Epithelial cell of umbilical artery (primary cell): Measurements from ENCODE around the gene OGA. TPM values are rescaled to one million over a fixed set of nuclear protein-coding genes. Genes with fewer than 3 reads are reported as not detected.

Source experiments
- total RNA-seq: library from RNA; depleted of rRNA; stranded (reverse); fragments of >200 nt; gene quantifications from 2 replicates; pipeline ENCODE4 v1.2.3, GENCODE V29; 2014

The OGA gene
- 108 and 115 TPM in 2 replicates for total RNA-seq

DNA sequence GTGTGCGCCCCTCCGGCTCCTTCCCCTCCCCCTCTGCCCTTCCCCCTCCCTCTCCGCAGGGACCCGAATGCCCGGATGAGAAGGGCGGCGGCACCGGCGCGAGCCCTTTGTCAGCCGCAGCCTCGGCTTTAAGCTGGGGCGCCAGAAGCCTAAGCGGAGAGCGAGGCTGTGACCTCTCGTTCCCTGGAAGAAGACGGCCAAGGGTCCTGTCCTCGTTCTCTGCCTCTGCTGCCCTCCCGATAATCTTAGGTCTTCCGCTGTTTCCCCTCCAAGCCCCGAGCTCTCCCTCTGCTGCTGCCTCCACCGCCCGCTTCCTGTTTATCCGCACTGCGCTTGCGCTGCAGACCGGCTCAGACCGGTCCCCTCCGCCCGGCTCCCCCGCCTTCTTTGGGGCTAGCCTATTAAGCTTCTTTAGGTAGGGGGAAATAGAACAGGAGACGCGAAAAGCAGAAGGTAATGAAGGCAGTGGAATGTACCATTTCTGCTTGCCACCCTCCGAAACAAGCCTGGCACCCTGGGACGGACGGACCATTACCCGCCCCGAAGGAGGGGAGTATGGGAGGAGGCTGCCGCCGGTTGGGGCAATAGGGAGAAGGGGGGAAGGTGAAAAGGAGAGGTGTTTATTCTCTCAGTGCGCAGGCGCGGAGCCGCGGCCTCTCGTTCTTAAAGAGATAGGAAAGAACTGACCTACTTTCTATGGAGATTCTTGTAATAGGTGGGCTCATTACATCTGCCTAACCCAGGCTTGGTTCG lies at the start of gene OGA:
Gene OGA, minus strand, starts transcription at position 326 of the 753 bp plus-strand sequence. CDS start 422 bp downstream, outside the sequence.

DNA sequence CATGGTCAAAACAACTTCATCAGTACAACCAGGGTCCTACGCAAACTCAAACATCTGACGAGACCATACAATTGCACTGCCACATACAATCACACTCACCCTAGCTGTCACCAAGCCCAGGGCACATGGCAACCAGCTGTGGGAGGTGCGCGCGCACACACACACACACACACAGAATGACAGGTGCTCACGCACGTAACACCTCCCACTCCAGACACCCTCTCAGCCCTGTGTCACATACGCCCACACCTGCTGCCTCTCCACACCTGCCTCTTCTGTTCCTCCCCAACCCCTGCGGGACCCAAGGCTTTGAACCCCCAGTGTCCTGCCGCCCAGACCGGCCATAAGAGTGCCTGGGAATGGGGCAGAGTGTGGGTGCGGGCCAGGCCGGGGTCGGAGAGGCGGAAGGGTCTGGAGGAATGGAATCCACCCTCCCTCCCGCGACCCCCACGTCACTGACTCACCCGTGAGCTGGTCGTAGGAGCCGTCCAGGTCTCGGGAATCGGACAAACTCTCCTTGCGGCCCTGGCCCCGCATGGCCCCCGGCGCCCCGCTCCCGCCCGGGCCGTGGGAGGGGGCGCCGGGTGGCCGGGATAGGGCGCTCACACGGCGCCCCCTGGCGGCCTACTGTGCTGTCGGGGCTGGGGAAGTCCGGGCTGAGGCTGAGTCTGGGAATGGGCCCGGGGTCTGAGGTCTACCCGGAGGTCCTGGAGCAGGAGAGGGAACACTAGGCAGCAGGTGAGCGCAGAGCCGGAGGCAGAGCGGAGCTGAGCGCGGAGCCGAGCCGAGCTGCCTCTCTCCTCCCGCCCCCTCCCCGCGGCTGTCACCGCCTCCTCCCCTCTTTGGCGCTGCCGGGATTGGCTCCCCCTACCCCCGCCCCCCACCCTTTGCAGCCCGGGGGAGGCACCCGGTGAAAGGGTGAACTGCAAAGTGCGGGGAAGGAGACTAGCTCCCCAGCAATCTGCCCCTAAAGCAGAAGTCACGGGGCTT lies 25.1 kb upstream of the OGA start, which contains the start of gene KCNIP2:
Gene KCNIP2, minus strand, starts transcription at position 769 of the 990 bp plus-strand sequence. Its CDS starts 232 bp downstream, at position 537.

DNA sequence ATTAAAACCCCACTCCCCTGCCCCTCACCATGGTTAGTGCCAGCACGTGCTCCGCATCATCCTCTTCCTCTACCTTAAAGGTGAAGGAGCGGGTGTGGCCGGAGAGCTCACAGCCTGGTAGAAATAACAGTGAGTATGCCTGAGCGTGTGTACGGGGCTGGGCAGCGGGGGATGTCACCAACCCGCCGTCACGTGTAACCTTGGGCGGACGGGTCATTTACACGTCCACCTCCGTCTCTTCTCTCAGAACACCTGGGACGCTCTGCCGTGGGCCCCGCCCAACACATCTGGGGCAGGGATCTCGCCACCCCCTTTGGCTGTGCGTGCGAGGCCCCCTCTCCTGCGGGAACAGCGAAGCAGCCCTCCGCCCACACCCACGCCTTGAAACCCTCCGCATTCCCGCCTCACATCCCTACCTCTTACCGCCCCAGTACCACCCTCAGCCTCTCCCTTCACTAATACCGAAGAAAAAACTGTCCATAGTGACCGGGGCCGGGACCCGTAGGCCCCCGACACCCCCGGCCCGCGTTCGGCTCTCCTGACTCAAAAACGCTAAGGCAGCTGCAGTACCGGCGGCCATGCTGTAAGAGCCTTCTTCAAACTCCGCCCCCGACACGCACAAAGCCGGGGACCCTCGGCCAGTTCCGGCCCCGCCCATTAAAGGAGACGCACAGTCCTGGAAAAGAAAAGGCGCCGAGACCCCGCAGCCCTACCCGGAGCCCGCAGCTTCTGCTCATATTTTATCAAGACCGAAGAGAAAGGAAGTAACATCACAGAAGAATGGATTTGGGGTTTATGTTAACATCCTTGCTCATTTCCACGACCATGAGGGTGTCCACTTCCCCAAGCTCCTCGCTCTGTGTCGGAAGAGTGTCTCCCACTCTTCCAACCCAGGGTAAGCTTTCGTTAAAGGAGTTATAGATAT lies 35.2 kb downstream of the OGA start, which contains the start of gene NPM3:
Gene NPM3, minus strand, starts transcription at position 636 of the 925 bp plus-strand sequence. Its CDS starts 56 bp downstream, at position 580.

DNA sequence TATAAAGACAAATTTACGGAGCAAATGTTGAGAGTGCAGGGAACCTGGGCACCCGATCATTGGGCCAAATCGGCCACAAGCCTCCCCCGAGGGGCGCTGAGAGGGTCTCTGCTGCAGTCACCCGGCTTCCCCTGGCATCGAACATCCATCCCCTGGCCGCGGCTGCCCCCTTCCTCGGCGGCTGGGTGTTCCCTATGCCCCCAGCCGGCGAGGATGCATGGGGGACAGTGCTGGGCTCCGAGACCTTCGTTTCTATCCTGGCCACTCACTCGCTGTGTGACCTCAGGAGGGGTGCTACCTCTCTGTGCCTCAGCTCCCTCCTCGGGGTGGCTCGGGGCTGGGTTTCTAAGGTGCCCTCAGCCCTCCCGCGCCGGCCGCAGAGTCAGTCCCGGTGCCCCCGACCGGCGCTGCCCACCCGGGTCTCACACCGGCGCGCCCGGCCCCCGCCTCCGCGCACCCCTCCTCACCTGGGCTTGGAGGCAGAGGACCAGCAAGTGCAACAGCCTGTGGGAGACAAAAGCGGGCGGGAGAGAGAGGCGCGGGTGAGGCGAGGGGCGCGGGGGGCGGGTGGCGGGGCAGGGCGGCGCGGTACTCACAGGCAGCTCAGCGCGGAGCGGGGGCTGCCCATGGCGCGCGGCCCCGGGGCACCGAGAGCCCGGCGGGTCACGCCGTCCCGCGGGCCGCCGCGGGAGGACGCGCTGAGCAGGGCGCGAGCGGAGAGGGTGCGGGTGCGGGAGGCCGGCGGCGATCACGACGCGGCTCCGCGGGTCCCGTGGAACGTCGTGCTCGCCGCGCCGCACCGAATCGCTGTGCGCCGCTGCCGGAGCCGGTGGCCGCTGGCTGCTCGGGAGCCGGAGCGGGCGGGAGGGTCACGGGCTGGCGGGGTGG lies 42.7 kb downstream of the OGA start, which contains the start of gene FGF8:
Gene FGF8, minus strand, starts transcription at position 842 of the 888 bp plus-strand sequence. Its CDS starts 214 bp downstream, at position 628.

Other genes with a start within 250 kb of the OGA start
- 7.1 and 9.6 TPM in 2 replicates for gene POLL, start 230.2 kb downstream of the OGA start, total RNA-seq
- gene DPCD, start 230.1 kb downstream of the OGA start, total RNA-seq = 62.0 and 67.6 TPM in 2 replicates
- 28.6 and 30.1 TPM in 2 replicates for gene FBXW4, start 123.3 kb downstream of the OGA start, total RNA-seq
- gene FGF8, start 42.3 kb downstream of the OGA start, total RNA-seq = not detected in 2 replicates
- 176 and 236 TPM in 2 replicates for gene NPM3, start 35.0 kb downstream of the OGA start, total RNA-seq
- under 0.01 and 0.30 TPM in 2 replicates for gene KCNIP2, start 25.4 kb upstream of the OGA start, total RNA-seq
- gene ARMH3, start 237.7 kb upstream of the OGA start, total RNA-seq = 5.8 and 10.3 TPM in 2 replicates
- 35.4 and 36.6 TPM in 2 replicates for gene HPS6, start 246.9 kb upstream of the OGA start, total RNA-seq